CD4-positive, alpha-beta T cell treated with Interleukin-4 for 1 hour (primary cell): ENCODE results near the gene ADAM12.

ENCODE experiments used
- DNase-seq, 2 donors: peaks; one replicate each; pipeline ENCODE4 v3.0.0-alpha.2; 2020 to 2022

Gene ADAM12

DNA sequence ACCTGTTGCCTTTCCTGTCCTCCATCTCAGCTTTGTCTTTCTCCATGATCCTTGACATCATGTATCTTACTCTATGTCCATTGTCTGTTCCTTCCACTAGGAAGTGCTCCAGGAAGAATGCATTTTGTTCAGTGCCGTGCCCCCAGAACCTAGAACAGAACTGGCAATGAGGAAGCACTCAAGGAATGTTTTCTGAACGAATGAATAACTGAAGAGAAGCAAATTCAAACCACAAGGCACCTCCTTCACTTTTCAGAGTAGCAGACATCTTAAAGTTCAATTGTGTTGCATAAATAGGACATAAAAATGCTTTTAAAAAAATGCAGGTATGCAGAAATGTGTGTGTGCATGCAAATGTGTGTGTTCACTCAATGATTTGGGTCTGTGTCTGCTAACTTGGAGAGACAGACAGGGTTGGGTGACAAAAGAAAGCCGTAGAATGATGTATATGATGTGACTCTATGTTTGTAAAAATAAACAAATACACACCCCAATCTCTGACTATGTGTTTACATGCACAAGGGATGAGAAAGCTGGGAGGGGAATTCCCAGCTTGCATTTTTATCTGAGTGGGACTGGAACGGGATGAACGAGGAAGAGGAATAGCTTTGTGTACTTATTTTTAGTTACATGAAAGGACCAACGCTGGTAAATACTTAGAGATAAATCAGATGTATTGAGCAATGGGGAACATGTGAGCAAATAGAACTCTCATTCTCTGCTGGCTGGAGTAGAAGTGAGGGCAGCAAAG lies 254.2 kb downstream of the ADAM12 start:
- DNase-seq, result no peak

DNA sequence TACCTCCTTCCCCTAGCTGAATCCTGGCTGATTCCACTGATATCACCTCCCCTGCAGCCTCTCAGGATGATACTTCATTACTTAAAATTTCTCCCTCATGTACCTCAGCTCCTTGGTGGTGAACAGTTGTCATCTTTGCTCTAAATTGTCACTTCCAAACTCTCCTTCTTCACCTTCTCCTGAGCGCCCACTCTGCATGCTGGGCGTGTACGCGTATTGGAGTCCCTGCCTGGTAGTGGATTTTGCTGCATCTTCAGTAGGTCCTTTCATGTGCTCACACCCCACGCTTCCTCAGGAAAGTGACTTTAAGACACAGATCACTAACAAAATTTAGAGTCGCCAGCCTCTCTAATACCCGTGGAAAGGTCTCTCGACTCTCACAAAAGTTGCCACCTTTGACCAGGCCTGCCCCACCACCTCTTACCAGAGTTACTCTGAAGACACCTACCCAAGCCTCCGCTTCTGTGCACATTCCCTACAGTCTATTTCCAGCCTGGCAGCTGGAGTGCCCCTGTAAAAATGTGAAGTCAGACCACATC lies 255.1 kb downstream of the ADAM12 start:
- DNase-seq, result no peak

DNA sequence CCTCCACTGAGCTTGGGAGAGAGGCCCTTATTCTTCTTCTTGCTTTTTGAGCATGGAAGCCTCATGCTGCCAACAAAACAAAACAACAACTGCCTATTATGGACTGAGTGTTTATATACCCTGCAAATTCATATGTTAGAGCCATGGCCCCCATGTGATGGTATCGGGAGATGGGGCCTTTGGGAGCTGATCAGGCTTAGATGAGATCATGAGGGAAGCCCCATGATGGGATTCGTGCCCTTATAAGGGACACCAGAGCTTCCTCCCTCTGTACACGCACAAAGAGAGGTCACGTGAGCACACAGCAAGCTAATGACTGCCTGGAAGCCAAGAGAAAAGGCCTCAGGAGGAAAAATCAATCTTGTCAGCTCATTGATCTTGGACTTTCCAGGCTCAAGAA lies 256.9 kb downstream of the ADAM12 start:
- no peak for DNase-seq

DNA sequence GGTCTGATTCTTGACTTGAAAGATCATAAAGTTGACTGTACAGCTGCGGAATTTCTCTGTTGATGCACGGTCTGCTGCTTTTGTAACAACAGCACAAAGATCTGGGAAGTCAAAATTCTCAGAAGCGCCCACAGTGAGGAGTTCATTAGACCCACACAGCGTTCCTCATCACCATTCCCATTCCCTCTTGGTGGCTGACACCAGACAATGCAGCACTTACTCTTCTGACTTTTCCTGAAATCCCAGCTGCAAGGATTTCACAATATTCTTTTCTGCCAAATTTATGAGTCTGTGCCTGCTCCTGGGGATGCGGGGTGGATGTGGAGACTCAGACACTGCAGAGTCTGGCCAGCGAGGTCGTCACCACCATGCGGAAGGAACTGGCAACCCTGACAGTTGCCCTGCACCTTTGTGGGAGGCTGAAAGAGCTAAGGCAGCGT lies 258.0 kb downstream of the ADAM12 start:
- DNase-seq, result no peak

DNA sequence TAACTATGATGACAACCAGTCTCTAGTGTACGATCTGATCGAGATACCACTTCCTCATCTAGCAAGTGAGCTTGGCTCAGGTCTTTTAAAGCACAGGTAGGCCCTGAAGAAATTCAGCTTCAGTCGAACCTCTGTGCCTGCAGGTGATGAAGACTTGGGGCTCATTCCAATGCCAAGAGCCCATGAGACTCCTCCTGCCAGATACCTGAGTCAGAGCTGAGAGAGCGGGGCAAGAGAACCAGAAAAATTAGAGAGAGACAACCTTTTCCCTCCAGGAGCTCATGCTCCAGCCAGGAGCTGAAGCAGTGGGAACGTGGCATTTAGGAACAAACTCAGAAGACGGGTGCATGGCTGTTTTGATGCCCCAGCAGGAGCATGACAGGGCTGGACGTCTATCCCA lies 259.3 kb downstream of the ADAM12 start:
- no peak for DNase-seq

DNA sequence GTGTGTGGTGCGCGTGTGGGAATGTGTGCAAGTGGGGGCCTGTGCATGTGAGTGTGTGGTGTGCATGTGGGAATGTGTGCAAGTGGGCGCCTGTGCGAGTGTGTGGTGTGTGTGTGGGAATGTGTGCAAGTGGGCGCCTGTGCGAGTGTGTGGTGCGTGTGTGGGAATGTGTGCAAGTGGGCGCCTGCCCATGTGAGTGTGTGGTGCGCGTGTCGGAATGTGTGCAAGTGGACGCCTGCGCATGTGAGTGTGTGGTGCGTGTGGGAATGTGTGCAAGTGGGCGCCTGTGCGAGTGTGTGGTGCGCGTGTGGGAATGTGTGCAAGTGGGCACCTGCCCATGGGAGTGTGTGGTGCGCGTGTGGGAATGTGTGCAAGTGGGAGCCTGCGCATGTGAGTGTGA lies 259.7 kb downstream of the ADAM12 start:
- no peak for DNase-seq

DNA sequence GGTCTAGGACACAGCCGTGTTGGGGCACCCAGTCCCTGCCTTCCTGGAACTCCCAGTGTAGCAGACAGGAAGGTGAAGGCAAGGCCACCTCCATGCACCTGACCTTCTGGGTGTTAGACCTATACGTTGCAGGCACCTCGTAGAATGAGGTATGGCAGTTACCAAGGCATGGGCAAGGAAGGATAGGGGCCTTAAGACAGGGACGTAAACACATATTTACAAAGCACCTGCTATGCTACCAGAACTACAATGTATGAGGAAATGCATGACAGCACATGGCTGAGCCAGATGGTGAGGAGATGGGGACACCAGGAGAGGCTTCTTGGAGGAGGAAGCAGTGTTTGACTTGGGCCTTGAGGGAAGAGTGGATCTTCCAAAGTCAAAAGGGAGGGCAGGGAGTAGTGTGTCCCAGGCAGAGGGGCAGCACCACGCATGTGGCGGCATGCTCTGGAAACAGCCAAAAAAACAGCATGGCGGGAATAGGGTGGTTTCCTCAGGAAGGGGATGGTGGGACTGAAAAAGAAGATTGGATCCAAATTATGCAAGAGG lies 260.7 kb downstream of the ADAM12 start:
- DNase-seq, result no peak

DNA sequence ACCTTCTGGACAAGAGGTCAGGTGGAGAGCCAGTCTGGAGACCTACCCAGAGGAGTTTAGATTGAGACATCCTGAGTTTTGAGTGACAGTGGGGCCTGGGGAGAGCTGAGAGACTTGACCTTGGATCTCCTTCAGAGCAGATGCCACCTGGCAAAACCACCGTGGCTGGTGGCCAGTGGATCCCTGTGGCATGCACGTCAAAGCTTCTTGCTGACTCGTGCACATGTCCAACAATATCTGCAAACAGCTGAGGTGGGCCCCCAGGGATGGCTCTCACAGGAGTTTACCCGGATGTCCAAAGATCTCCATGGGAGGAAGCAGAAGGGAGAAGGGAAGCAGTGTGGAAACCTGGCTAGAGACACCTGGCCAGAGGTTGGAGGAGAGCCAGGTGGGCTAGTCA lies 261.4 kb downstream of the ADAM12 start:
- no peak for DNase-seq

DNA sequence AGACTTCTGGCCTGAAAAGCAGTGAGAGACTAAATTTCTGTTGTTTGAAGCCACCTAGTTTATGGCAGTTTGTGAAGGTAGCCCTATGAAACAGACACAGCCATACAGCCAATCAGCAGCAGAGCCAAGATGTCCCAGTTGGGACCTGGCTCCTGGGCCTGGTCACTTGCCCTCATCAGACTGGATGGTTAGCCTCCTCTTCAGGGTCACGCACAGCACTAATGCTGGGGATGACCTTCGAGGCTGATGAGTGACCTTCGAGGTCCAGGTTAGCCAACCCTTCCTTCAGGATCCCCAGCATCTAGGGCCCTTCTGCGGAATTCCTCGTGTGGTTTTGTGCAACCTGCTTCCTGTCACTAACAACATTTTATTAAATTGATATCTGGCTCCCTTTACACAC lies 262.3 kb downstream of the ADAM12 start:
- no peak for DNase-seq

DNA sequence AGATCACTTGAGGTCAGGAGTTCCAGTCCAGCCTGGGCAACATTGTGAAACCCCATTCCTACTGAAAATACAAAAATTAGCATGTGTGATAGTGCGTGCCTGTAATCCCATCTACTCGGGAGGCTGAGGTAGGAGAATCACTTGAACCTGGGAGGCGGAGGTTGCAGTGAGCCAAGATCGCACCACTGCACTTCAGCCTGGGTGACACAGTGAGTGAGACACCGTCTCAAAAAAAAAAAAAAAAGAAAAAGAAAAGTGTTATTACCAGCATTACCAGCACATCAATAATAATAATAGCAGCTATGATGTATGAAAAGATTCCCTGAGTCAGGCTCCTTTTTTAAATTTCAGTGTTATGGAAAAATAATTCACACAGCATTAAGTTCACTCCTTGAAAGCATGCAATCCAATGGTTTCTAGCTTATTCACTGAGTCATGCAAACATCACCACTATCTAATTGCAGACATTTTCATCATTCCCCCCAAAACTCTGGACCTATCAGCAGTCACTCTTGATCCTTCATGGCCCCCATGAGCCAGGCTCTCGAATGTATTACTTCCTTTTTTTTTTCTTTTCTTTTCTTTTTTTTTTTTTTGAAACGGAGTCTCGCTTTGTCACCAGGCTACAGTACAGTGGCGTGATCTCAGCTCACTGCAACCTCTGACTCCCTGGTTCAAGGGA lies 263.5 kb downstream of the ADAM12 start:
- no peak for DNase-seq

DNA sequence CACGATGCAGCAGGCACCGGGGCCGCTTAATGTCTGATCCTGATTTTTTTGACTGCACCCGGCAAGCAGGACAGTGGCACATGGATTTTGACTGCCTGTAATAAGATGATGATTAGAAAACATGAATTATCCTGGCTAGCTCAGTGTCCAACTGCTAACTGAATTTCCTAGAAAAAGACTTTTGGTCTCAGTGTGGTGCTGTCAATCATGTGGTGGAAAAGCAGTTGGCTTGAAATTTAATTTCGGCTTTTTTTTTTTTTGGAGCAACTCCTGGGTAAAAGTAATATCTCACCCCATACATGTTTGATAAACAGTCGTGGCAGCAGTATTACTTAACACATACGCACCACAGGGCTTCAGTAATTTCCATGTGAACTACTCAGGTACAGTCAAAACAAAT lies 264.2 kb downstream of the ADAM12 start:
- no peak for DNase-seq

DNA sequence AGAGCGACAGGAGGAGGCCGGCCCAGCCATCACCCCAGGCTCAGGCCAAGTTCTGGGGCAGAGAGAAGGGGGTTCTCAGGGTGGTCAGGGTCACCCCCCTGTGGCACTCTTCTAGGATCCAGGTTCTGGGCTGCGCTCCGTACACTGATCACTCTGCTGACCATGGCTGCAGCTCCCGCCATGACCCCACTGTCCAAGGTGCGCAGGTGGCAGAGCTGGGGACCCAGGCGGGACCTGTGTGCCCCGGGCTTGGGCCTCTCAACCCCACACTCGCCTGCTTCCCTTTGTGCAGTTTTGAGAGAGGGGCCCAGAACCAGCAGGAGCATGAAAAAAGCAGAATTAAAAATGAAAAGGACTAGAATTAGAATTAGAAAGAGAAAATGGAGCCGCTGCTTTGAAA lies 264.8 kb downstream of the ADAM12 start:
- no peak for DNase-seq

DNA sequence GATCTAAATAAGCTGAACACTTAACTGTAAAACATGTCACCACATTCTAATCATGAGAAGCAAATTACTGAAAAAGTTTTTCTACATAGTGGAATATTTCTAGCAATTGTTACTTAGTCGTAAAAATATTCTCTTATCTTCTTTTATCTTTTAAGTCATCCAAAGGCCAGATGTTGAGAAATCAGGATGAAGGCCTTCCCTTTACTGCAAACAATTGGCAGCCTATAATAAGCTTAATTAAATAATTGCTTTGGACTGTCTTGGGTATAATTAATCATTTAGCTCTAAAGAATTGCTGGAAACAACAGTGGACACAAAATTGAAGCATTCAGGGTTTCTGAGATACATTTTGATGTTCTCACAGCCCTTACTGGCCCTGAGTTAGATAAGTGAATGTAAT lies 265.4 kb downstream of the ADAM12 start:
- DNase-seq, result no peak

DNA sequence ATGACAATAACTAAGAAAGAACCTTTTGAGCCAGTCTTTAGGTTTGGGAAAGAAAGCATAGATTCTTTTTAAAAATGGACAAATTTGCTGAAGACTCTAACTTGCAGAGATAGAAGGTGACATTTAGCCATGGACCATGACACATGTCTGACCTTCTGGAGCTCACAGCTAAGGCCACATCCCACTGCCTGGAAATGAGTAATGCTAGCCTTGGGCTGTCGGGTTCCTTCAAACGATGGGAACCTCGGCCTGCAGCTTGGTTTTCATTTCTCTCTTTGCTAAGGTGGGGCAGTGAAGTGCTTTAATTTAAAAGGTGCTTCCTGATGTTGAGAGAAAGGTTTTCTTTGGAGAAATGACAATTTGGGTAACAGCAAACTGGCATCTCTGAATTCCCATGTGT lies 268.7 kb downstream of the ADAM12 start:
- DNase-seq, result no peak

DNA sequence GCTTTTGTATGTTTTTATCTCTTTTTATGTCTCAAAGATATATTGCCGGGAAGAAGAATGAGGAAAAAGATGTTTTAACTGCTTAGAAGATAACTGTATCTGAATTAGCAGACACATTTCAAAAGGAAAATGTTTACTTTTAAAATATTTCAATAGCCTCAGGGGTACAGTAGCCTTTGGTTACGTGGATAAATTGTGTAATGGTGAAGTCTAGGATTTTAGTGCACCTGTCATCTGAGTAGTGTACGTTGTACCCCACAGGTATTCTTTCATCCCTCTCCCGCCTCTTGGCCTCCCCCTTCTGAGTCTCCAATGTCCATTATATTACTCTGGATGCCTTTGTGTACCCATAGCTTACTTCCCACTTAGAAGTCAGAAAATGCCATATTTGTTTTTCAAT lies 269.8 kb downstream of the ADAM12 start:
- DNase-seq, result no peak

DNA sequence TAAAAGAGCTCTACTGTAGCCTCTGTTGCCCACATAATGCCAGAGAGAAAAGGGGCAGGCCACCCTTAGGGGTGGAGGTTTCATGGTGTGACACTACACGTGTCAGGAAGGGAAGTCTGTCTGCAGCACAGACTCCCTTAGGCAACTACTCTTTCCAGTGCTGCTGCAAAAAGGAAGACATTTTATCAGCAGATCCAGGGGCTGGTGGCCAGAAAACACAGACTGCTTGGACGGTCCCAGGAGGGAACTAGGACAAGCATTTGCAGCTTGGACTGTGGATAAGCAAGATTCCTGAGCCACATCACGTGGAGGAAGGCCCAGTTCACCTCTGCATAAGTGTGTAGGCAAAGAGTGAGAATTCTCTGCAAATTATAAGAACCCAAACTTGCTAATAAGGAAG lies 271.1 kb downstream of the ADAM12 start:
- DNase-seq, result no peak

DNA sequence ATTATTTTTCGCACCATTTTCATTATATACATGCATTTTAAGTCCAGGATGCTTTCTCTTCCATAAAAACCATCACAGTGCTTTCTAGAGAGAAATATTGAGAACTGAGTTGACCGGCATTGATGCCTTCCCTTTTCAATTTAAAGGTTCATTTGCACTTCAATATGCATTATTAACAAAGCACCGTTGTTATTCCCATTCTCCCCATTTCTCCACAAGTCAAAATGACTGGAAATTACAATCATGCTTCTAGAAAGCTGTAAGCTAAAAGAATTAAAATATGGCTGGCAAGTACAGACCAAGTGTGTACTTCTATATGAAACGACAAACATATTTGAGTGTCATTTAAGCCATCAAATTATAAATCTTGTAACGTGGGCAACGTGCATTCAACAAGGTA lies 272.4 kb downstream of the ADAM12 start:
- DNase-seq, result no peak

DNA sequence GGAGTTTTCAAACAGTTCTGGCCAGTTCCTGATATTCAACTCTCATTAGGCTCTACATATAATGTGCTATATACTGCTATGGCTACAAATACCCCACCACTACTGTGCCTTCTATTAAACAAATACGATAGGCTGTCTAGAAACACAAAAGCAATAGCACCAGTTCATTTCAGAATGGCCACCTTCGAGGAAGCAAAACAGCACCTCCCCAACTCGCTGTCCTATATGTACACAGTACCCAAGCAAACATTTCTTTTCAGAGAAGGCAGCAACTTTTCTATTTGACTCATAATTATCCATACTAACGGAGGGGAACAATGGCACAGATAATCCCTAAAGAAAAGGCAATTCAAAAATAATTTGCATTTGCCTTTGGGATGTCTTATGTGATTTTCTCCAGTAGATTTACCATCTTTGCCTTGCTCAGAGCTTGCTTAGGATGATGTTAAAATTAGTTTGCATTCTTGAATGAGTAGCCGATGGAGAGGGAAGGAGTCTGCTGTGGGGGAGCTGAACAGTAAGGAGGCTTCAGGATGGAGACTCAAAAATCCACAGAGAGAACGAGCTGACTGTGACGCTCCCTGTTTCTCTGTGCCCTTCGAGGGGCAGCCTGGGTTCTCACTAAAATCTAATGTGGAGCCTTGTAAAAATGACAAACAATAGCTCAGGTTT lies 273.3 kb downstream of the ADAM12 start:
- DNase-seq, result no peak

DNA sequence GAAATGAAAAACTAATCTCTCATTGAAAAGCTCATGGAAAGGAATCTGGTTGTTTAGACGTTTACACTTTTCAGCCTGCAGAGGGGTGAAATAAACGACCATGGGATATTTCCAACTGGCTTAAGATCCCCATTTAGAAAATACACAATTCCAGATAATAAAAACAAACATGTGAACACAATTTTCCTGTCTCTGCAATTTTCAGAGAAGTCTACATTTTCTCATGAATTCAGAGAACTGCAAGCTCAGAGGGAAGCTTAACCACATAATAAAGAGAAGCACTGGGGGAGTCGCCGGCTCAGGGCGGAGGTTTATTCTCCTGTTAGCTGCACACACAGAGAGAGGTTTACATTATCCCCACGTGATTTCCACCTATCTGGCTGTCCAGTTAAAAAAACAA lies 276.8 kb downstream of the ADAM12 start:
- no peak for DNase-seq

DNA sequence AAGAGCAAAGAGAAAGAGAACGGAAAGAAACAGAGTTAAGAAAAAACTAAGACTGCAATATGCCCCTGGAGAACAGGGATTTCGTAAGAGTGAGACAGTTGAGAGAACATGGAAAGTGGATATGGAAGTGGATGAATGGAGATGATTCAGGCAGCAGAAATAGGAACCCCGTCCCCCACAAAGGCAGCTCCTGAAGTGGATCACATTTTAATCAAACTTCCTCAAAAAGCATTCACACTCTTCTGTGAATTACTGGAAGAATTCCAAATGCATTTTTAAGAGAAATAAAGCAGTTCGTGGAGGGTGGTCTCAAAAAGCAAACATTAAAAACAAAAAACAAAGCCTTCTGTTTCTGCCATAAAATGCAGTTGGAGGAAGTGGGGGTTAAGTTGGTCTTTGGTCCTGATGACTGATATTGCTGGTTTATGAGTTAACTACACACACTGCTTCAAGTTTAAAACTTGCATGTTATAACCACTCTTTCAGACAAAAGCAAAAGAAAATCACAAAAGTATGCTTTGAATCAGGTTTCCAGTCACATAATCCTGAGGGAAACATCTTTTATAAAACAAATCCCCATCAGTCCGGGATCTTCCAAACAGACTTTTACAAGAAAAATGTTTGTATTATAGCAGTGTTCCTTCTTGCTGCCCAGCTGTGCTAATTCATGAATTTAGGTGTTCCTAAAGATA lies 277.6 kb downstream of the ADAM12 start:
- no peak for DNase-seq

DNA sequence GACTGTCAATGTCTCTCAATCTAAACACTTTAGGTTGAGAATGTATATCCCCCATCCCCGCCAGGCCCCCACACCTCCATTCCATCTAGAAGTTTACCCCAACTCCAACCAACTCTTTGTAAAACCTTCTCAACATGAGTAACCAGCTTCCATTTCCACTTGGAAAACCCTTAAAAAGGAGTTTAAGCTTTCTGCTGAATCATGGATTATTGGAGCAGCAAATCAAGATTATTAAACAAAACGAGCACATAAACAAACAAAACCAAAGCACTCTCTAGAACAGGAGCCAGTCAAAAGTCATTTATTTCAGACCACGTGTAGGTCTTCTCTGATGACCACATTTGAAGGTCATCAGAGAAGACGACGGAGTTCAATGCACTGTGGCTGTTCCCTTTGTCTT lies 278.4 kb downstream of the ADAM12 start:
- DNase-seq, result no peak

DNA sequence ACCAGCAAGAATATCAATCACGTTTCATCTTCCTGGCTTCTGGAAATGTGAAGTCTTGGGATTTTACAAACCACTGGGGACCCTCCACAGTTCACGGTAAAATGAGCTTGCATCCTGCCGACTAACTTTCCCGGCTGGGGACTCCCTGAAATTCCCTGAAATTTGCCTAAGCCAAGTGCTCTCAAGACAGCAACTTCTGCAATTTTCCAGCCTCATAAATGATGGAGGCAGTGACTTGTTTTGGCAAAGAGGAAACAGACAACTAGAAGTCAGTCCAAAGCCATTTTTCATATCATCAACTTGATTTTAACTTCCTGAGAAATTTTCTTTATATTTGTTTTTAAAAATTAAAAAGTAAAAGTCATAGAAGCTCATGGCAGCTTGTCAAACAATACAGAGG lies 279.6 kb downstream of the ADAM12 start:
- no peak for DNase-seq

DNA sequence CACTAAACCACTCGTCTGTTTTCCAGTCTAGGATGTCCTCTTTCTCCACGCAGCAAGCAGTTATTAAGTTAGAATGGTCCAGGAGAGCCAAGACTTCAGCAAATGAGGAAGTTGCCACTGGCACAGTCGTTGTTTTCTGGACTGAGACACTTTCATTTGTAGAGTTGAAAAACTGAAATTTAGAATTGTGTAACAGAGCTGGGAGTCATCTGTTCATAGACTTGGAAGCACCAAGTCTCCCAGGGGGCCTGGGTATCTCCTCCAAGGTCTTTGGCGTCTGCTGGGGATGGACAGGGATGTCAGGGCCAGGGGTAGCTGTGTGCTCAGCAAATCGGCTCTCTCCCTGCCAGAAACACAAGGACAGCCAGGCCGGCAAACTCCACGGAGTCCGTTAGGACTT lies 283.5 kb downstream of the ADAM12 start:
- DNase-seq, result no peak
